NCI-H774 (cell line): Measurements from ENCODE around the gene TBX20.

Experiments
- DNase-seq: peaks from one replicate; lab custom pipeline; 2025; lab: John Stamatoyannopoulos, UW

TBX20 gene, protein sequence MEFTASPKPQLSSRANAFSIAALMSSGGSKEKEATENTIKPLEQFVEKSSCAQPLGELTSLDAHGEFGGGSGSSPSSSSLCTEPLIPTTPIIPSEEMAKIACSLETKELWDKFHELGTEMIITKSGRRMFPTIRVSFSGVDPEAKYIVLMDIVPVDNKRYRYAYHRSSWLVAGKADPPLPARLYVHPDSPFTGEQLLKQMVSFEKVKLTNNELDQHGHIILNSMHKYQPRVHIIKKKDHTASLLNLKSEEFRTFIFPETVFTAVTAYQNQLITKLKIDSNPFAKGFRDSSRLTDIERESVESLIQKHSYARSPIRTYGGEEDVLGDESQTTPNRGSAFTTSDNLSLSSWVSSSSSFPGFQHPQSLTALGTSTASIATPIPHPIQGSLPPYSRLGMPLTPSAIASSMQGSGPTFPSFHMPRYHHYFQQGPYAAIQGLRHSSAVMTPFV

GRCh38 chr7:35253710-35254495 lies at the start of gene TBX20:
TBX20 (minus strand) TSS chr7:35254100; CDS start chr7:35253620, 480 bp downstream.
- DNase-seq = no peak

DNA sequence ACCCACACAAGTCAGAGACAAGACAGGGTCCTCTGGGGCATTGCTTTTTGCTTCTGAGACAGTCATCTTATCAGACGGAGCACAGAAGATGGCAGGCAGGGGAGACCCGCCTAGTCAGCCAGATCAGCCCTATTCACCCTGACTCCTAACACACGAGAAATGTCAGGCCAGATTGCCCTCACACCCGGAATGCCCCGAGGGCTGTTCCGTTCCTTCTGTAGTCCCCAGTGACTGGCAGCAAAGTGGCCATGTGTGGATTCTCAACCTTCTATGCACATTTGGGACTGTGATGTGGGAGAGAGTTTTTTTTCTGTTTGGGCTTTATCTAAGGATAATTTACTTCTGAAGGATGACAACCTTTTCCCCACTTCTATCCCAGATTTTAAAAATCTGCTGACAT lies 35.5 kb upstream of the TBX20 start:
- DNase-seq = no peak

DNA sequence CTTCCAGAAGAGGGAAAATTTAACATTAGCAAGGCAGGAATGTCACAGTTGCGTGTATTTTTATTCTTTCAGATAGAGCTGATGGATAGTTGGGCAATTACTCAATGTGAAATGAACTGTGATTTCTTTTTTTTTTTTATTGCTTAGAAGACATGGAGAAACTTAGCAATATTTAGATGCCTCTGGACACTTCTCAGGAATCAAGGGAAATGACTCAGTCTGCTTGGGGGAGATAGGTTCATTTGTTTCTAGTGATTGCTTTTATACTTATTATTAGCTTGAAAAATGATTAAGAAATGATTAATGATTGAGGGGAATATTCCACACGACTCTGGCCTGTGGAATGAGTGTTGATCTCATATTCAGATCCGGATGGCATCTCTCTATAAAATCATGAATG lies 33.1 kb upstream of the TBX20 start:
- no peak for DNase-seq

DNA sequence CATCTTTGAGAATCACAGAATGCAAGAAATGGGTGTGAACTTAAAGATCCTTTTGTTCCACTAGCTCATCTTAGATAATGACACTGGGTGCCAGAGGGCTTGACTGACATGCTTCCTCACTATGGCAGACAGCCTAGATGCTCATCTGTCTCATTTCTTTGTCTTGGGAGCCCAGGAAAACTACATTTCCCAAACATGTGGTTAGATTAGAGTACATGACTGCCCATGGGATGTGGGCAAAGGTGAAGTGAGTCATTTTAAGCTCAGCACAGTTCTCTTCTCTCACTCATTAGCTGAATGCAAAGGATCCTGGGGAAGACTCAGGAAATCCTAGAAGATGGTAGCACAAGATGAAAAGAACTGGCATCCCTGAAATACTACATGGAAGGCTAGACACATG lies 32.5 kb upstream of the TBX20 start:
- DNase-seq = no peak

DNA sequence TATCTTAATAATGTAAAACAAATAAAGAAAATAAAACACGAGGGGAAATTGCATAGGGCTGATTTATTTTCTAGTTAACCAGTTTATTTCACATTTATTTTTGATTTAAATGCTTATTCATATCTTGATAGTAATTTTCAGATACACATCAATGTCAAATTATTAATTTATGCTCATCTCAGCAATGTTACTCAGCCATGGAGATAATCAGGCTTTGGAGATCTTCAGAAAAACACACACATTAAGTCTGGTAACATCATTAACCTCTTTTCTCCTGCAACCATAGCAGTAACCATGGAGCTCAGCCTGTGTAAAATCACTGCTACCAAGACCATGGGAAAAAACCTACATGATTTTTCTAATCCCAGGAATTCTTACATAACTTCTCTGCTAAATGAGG lies 31.9 kb upstream of the TBX20 start:
- DNase-seq = no peak

DNA sequence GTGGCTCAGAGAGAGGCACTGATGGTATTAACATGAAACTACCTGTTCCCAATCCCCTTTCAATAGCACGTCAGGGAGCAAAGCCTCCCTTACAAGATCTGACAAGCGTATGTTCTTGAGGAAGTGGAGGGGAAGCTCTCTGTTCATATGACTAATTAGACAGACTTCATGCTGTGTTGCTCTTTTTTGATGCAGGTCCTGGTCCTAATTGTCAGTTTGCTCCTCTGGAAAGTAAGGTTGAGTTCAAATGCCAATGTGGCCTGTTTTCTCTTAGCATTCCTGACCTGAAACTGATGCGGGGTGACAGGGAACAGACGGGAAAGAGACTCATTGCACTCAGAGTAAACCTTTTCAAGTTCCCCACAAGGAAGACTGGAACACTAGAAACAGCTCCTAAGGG lies 27.0 kb upstream of the TBX20 start:
- DNase-seq = no peak

DNA sequence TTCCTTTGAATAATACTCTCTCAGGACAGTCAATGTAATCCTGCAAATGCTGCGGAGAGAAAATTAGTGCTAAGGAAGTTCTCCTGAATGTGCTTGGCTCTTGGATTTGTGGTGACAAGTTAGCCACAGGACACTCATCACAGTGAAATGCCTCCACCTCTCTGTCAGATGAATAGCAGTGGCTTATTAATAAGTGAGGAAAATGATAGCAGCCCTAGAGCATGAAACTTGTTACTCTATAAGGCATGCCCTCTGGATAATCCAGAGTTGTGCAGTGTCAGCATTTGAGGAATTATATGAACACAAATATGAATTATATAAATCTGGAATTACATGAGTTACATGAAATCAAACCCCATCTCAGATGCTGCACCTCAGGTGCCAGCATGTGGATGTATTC lies 23.5 kb upstream of the TBX20 start:
- DNase-seq = no peak

- DNase-seq = no peak
Observed at GRCh38 chr7:35272246-35272645, 18.3 kb upstream of the TBX20 start.

DNA sequence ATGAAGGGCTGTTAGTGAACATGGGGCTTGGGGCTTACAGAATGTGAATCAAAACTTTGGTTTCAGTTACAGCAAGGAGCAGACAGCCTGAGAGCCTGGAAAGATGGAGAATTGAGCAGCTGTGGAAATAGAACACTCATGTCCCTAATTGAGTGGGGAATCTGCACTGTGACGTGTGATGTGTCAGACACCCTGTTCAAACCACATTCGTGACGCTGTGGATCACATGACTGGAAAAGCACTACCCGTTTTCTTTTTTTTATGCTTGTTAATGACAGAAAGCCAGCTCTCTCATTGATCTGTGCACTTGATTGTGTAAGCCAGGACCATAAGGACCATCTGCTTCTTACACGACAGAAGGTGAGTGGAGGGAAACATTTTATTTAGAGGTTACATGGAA lies 15.1 kb upstream of the TBX20 start:
- no peak for DNase-seq

- no peak for DNase-seq
Observed at GRCh38 chr7:35267411-35267810, 13.5 kb upstream of the TBX20 start.

DNA sequence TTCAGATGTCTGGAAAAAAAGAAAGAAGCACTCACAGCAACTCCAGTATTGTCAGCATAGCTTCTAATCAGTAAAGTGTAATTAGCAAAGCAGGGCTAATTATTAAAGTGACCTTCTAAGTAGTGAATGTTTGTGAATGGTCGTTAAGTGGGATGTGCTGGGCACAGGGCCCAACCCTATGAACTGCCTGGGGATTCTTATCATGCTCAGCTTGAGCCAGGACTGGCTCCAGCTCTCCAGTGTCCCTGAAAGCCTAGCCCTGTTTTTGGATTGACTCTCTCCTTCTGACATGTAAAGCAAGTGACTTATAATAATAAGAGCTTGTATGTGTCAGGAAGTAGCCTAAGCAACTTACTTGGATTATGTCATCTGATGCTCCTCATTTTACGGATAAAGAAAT lies 9.5 kb upstream of the TBX20 start:
- DNase-seq = no peak

GRCh38 chr7:35261476-35262285 lies 7.8 kb upstream of the TBX20 start:
- no peak for DNase-seq

GRCh38 chr7:35261041-35261440 lies 7.1 kb upstream of the TBX20 start:
- no peak for DNase-seq

DNA sequence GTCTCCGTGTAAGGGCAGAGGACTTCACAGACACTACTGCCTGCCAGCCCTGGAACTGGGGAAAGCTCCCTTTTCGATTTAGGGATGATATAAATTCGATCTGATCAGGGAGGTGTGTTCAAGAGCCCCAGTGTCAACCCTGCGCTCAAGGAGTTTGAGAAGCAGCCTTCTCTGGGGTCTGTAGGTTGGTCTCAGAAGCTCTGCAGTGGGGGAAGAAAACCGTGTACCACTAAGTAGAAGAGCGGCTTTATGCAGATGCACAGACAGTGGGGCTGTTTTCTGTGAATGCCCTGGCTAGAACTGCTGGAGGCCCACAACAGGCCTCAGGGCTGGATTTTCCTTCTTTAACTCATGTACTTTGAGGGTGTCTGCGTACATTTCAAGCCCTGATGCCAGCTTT lies 6.3 kb upstream of the TBX20 start:
- DNase-seq = no peak

GRCh38 chr7:35259523-35259908 lies 5.6 kb upstream of the TBX20 start:
- no peak for DNase-seq

- no peak for DNase-seq
Observed at GRCh38 chr7:35258868-35259522, 5.1 kb upstream of the TBX20 start.

GRCh38 chr7:35258125-35258867 lies 4.4 kb upstream of the TBX20 start:
- no peak for DNase-seq

GRCh38 chr7:35257251-35258124 lies 3.6 kb upstream of the TBX20 start:
- no peak for DNase-seq

DNA sequence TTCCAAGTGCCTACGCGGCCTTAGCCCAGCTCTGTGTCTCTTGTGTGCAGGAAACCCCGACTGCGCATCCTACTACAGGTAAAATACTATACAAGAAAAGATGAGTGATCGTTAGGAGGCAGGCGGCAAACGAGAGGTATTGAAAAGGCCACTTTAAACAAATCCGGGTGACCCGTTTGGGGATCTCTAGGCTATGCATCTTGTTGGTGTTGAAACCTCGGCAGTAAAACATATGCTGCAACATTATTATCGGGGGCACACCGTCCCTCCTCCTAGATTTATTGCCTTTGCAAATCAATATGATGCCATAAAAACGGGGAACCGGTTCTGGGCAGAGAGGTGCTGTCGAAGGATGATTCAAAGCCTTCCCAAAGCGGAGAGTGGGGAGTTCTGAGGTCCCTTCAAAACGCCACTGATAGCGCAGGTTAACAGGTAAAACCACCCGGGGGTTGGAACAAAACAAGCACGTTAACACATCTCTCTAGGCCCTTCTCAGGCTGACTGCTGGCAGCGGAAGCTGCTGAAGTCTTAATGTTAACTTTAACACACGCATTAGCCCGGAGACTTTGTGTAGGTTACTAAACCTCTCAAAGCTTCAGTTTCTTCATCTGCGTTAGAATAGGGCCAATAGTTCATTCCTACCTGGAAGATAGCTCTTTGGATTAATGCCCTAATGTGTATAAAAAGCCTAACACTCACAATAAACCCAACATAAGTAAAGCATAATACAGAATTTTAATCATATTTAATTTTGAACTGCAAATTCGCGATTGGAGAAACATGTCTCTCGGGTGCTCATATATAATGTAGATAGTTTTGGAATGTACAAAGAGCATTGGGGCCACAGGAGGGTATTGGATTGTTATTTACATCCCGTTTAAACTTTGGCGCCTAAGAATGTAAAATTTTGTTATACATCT lies 2.6 kb upstream of the TBX20 start:
- DNase-seq = no peak
